Astrocyte of the spinal cord (primary cell): ENCODE measurements around the gene PDE10A.
"Not testable (repeated sequence)": the region's sequence is repeated elsewhere in the genome, so short reads cannot be mapped to it uniquely, and the experiment has no call there.

Source experiments
- DNase-seq: peaks from one replicate; pipeline ENCODE4 v3.0.0; 2011; ENCODE audit warnings: low read depth, low spot score
- H3K4me3 ChIP-seq: 2 replicates; pipeline ENCODE4 v1.5.1; 2011; ENCODE audit warnings: low read depth, mild to moderate bottlenecking, low read length, moderate library complexity
- in situ Hi-C: cut with HindIII; loops from 2 replicates; pipeline ENCODE4 v1.10.0; 2017; ENCODE audit warnings: low sequenced_read_pairs
- TF ChIP-seq, protein P1 (sequence below): IDR thresholded peaks from 2 replicates; pipeline ENCODE4 v1.5.1; 2012; ENCODE audit warnings: low read depth, mild to moderate bottlenecking, low read length, inconsistent platforms

The PDE10A gene

DNA sequence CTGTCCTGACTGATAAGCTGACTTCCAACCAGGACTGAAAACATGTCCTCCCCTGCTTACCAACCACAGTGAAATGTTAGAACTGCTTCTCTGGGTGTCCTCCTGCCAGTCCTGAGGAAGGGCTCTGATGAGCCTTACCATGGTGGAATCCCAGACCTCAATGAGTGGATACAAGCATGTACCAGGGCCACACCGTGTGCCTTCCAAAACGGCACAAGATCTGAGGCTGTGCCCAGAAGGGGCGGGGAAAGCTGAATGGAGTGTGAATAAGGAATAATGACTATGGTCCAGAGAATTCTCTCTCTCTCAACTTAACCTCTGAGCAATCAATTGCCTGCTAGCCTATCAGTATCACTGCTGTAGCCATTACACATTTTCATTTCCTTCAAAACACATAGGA lies 51.7 kb downstream of the PDE10A start:
- TF ChIP-seq, protein P1, sequence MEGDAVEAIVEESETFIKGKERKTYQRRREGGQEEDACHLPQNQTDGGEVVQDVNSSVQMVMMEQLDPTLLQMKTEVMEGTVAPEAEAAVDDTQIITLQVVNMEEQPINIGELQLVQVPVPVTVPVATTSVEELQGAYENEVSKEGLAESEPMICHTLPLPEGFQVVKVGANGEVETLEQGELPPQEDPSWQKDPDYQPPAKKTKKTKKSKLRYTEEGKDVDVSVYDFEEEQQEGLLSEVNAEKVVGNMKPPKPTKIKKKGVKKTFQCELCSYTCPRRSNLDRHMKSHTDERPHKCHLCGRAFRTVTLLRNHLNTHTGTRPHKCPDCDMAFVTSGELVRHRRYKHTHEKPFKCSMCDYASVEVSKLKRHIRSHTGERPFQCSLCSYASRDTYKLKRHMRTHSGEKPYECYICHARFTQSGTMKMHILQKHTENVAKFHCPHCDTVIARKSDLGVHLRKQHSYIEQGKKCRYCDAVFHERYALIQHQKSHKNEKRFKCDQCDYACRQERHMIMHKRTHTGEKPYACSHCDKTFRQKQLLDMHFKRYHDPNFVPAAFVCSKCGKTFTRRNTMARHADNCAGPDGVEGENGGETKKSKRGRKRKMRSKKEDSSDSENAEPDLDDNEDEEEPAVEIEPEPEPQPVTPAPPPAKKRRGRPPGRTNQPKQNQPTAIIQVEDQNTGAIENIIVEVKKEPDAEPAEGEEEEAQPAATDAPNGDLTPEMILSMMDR, result no peak
- no peak for DNase-seq
- H3K4me3 ChIP-seq, result no peak overlapping the region
- in situ Hi-C loops, result no loop called here

DNA sequence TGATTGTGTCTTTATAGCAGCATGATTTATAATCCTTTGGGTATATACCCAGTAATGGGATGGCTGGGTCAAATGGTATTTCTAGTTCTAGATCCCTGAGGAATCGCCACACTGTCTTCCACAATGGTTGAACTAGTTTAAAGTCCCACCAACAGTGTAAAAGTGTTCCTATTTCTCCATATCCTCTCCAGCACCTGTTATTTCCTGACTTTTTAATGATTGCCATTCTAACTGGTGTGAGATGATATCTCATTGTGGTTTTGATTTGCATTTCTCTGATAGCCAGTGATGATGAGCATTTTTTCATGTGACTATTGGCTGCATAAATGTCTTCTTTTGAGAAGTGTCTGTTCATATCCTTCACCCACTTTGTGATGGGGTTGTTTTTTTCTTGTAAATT lies 54.5 kb downstream of the PDE10A start:
- H3K4me3 ChIP-seq, in situ Hi-C loops, DNase-seq: not testable (repeated sequence)

DNA sequence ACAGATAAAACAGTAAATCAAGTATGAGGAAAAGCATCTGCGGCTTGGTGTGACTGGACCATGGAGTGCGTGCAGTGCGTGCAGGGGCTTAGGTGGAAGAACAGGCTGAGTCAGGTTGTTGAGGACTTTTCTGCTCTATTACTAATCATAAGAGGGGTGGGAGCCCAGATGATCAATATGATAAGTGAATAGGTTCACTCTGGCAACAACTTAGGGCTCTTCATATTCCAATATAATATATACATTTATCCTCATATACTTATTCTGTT lies 56.4 kb downstream of the PDE10A start:
- in situ Hi-C loops, result no loop called here
- TF ChIP-seq, protein P1, result no peak
- H3K4me3 ChIP-seq, result no peak overlapping the region
- DNase-seq, result no peak

DNA sequence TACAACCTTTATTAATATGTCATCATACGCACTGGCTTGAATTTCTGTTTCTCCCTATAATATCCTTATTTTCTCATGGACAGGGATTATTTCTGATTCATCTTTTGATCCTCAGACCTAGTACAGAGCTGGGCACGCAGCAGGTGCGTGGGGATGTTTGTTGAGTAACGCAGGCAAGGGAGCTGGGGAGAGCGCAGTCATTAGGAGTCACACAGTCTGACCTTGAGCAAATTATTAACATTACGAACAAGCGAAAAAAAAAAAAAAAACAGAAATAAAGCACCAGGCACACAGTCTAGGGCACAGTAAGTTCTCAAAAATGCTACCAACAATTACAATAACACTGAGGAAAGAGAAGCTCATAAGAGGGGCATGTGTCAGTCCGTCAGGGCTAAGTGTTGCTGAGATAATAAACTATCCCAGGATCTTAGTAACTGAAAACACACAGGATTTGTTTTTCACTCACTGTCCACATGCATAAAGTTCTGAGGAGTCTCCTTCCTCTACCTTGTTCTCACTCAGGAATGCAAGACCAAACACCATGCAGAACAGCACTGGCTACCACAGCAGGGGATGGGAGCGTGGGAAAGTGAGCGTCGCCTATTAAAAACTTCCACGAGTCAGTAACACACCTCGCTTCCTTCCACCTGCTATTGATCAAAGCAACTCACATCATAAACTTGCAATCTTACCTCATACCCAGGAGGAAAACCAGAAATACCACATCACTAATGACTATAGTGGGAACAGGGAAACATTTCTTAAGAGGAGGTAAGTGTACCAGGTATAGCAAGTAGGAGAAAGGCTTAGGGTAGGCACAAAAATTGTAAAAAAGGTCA lies 56.9 kb downstream of the PDE10A start:
- TF ChIP-seq, protein P1, result no peak
- H3K4me3 ChIP-seq, result no peak overlapping the region
- in situ Hi-C loops, result no loop called here
- DNase-seq, result no peak

DNA sequence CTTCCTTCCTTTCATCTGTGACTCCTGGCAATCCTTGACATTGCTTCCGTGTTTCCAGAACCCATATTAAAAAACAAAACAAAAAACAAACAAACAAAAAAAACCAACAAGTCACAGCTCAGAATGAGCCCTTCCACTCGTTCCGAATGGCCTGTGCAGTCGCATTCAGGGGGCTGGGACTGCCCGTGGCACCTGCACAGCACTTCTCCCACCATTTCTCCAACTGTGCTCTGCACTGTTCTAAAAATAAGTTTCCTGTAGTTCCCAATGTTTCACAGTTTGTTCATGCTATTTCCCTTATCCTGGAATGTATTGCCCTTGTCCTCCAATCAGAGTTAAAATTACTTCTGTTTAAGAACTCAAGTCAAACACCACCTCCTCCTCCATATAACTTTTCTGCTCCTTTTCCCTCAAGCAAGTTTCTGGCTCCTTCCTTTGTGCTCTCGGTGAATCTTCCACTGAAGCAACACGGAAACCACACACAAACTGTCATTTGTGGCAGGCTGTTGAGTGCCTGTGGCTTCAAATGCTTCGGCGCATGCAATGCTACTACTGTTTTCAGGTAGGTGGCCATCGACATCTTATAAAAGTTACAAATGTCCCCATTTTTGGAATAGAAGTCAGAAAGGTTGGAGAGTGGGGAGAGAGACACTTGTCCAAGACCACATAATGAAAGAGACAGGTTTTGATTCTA lies 57.7 kb downstream of the PDE10A start:
- DNase-seq, result no peak
- TF ChIP-seq, protein P1, result no peak
- H3K4me3 ChIP-seq, result no peak overlapping the region
- in situ Hi-C loops, result no loop called here

DNA sequence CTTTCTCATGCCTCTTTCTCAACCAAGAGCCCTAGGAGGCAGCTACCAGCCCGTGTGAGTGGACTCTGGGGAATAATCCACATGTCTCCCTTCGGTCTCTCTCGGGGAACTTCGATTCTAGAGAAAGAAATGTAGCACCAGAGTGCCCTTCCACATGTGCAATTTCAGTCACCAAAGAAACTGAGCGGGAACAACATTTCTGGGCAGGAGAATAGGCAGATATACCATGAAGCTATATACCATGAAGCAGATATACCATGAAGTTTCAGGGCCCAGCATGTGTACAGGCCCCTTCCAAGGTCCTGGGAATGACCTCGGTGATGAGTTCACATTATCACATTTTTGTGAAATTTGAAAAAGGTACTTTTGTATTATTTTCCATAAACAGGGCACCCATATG lies 60.8 kb downstream of the PDE10A start:
- H3K4me3 ChIP-seq, result no peak overlapping the region
- TF ChIP-seq, protein P1, result no peak
- DNase-seq, result no peak
- in situ Hi-C loops, result no loop called here

DNA sequence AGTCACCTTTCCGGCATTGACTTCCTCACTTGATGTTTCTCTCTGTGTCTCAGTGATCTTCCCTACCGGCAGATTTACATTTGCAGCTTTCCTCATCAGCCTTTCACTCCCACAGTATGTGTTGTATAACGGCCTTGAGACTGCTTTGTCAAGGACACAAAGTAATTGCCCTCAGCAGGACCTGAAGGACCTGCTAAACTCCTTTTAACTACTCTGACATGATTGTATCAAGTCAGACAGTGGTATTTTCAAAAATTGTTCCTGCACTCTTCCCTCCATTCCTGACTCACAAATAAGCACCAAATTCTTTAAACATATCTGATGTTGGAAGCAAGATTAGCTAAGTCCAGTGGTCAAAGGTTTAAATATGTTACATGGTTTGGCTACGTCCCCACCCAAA lies 62.4 kb downstream of the PDE10A start:
- TF ChIP-seq, protein P1, result no peak
- in situ Hi-C loops, result no loop called here
- DNase-seq, result no peak
- H3K4me3 ChIP-seq, result no peak overlapping the region
